ENCODE data around the gene EMC10. TPM values are rescaled to one million over a fixed set of nuclear protein-coding genes. Genes with fewer than 3 reads are reported as not detected.

EMC10 gene
- total RNA-seq, 1 experiment from 2014 or later, result 228 TPM

GRCh38 chr19:50537769-50538230 lies 61.5 kb downstream of the EMC10 start:
- ChIA-PET CTCF (interaction anchor here (0.6 to 2.3 kb wide), 6 partner anchors 12 to 479 kb away, joined by 3 to 13 read pairs (median 3); no protein-coding TSS in a partner anchor), POLR2A (ENCODE audit: unreplicated experiment) (no interaction called here)
- no peak for TF ChIP-seq EZH2phosphoT487 (IDR thresholded peaks at IDR 0.05; ENCODE audit: borderline replicate concordance, low read length)
- TF ChIP-seq, protein P1, sequence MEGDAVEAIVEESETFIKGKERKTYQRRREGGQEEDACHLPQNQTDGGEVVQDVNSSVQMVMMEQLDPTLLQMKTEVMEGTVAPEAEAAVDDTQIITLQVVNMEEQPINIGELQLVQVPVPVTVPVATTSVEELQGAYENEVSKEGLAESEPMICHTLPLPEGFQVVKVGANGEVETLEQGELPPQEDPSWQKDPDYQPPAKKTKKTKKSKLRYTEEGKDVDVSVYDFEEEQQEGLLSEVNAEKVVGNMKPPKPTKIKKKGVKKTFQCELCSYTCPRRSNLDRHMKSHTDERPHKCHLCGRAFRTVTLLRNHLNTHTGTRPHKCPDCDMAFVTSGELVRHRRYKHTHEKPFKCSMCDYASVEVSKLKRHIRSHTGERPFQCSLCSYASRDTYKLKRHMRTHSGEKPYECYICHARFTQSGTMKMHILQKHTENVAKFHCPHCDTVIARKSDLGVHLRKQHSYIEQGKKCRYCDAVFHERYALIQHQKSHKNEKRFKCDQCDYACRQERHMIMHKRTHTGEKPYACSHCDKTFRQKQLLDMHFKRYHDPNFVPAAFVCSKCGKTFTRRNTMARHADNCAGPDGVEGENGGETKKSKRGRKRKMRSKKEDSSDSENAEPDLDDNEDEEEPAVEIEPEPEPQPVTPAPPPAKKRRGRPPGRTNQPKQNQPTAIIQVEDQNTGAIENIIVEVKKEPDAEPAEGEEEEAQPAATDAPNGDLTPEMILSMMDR (conservative IDR thresholded peaks at IDR 0.05; ENCODE audit: low read depth, low read length), result peak; percentile 98
- Histone ChIP-seq H3K79me2 (ENCODE audit: low read length) (no peaks in the 10 kb centered on the region), H3K9me3 (ENCODE audit: low read length) (peaks cover 6% of the 10 kb centered on the region), H3K36me3 (ENCODE audit: low read depth, low read length) (no peaks in the 10 kb centered on the region), H3K27ac (ENCODE audit: low read length) (no peak overlapping the region), H4K20me1 (ENCODE audit: low read length) (no peaks in the 10 kb centered on the region), H2AFZ (ENCODE audit: low read length) (no peak overlapping the region), H3K4me2 (ENCODE audit: low read length) (no peak overlapping the region), H3K9ac (ENCODE audit: low read length) (no peak overlapping the region), H3K27me3 (ENCODE audit: low read length) (peaks cover 5% of the 10 kb centered on the region; the same call in 1 of the 2 replicates), H3K4me1 (ENCODE audit: insufficient read depth, low read length) (no peaks in the 10 kb centered on the region), H3F3A (ENCODE audit: low read length, unreplicated experiment) (no peaks in the 10 kb centered on the region), H3K9me2 (replicated peaks; ENCODE audit: low read length) (no peaks in the 10 kb centered on the region), H3K4me3 (ENCODE audit: low read length) (no peak overlapping the region)
- ATAC-seq (peak; percentile 98), DNase-seq (peak; percentile 90)
- intact Hi-C loops (cut with micrococcal nuclease), result loop anchor here (5.0 kb wide), 2 partner anchors 245 to 385 kb away; no protein-coding TSS in a partner anchor
- no TSS peak for BruUV-seq (replicated peaks)

Other genes with a start within 250 kb of the EMC10 start
- 3.1 and 3.6 TPM in 2 replicates for gene KCNC3, start 147.1 kb upstream of the EMC10 start, total RNA-seq (2014; rRNA removed)
- gene NAPSA, start 110.9 kb upstream of the EMC10 start, total RNA-seq (2014; rRNA removed), result 1.2 and 3.0 TPM in 2 replicates
- 130 and 152 TPM in 2 replicates for gene NR1H2, start 100.0 kb upstream of the EMC10 start, total RNA-seq (2014; rRNA removed)
- 165 and 210 TPM in 2 replicates for gene POLD1, start 92.2 kb upstream of the EMC10 start, total RNA-seq (2014; rRNA removed)
- gene SPIB, start 57.6 kb upstream of the EMC10 start, total RNA-seq (2014; rRNA removed), result not detected in 2 replicates
- not detected in 2 replicates for gene MYBPC2, start 43.6 kb upstream of the EMC10 start, total RNA-seq (2014; rRNA removed)
- 3.5 and 6.2 TPM in 2 replicates for gene GARIN5A, start 341 bp downstream of the EMC10 start, total RNA-seq (2014; rRNA removed)
- gene JOSD2, start 34.7 kb downstream of the EMC10 start, total RNA-seq (2014; rRNA removed), result 60.8 and 71.5 TPM in 2 replicates
- not detected in 2 replicates for gene ASPDH, start 37.4 kb downstream of the EMC10 start, total RNA-seq (2014; rRNA removed)
- gene LRRC4B, start 91.9 kb downstream of the EMC10 start, total RNA-seq (2014; rRNA removed), result 0.26 and 0.52 TPM in 2 replicates
- 0.12 and 0.18 TPM in 2 replicates for gene SYT3, start 163.4 kb downstream of the EMC10 start, total RNA-seq (2014; rRNA removed)
- 5.7 and 20.0 TPM in 2 replicates for gene C19orf81, start 172.9 kb downstream of the EMC10 start, total RNA-seq (2014; rRNA removed)
- 0.12 and 0.47 TPM in 2 replicates for gene SHANK1, start 243.3 kb downstream of the EMC10 start, total RNA-seq (2014; rRNA removed)
- 2.3 and 2.4 TPM in 2 replicates for gene CLEC11A, start 246.9 kb downstream of the EMC10 start, total RNA-seq (2014; rRNA removed)